SK-N-SH (cell line): Measurements from ENCODE around the gene GRB10. TPM values are rescaled to one million over a fixed set of nuclear protein-coding genes. Genes with fewer than 3 reads are reported as not detected.
A peak's percentile ranks its signal among the peaks of the same experiment; 100 is the strongest.

Experiments
- CTCF ChIA-PET: fragments of 300-600, 350-600 bp; formaldehyde crosslinking; extraction: SDS; loops from one replicate; lab custom pipeline; 2021; lab: Yijun Ruan, JAX
- POLR2A ChIA-PET: fragments of 350-600 bp; sonication (Branson Sonifier 250); formaldehyde crosslinking; extraction: SDS; loops from one replicate; lab custom pipeline; 2020; ENCODE audit warnings: antibody characterized with exemption, inconsistent platforms; lab: Yijun Ruan, JAX
- DNase-seq: peaks from one replicate; pipeline ENCODE4 v3.0.0; 2012
- H2AFZ ChIP-seq: fragments of 200-600 bp; sonication (generic); 2 replicates; pipeline ENCODE4 v1.8.1; 2016; ENCODE audit warnings: antibody characterized with exemption, mild to moderate bottlenecking, low read depth
- H3F3A ChIP-seq: fragments of 200-600 bp; sonication (generic); replicated peaks from 2 replicates; pipeline ENCODE3; 2016; ENCODE audit warnings: antibody characterized with exemption, mild to moderate bottlenecking; ENCODE audit not compliant: insufficient read depth
- H3K27ac ChIP-seq, 2 experiments: fragments of 200-500 bp in 1 of 2; fragments of 200-600 bp in 1 of 2; sonication (Bioruptor generic) in 1 of 2; sonication (generic), shearing (Covaris generic) in 1 of 2; 2 replicates each; pipeline versions ENCODE4 v1.5.1 to v1.6.1; 2014 to 2016; ENCODE audit warnings: low read depth in 2 of 2, inconsistent platforms in 1 of 2, low read length in 1 of 2, mild to moderate bottlenecking in 1 of 2, mixed read lengths in 1 of 2
- H3K27me3 ChIP-seq: fragments of 200-600 bp; sonication (generic), shearing (Covaris generic); 2 replicates; pipeline ENCODE4 v1.6.1; 2016; ENCODE audit warnings: mixed run types; ENCODE audit not compliant: insufficient read depth
- H3K36me3 ChIP-seq, 2 experiments: fragments of 200-500 bp in 1 of 2; fragments of 200-600 bp in 1 of 2; sonication (Bioruptor generic) in 1 of 2; sonication (generic) in 1 of 2; replicated peaks in 1 of 2; 2 replicates each; pipeline versions ENCODE3 to v1.5.1; 2014 to 2016; ENCODE audit warnings: low read length in 1 of 2, mild to moderate bottlenecking in 1 of 2; ENCODE audit not compliant: insufficient read depth in 2 of 2, control insufficient read depth in 1 of 2
- H3K4me1 ChIP-seq, 2 experiments: fragments of 200-500 bp in 1 of 2; fragments of 200-600 bp in 1 of 2; sonication (Bioruptor generic) in 1 of 2; sonication (generic), shearing (Covaris generic) in 1 of 2; 2 replicates each; pipeline versions ENCODE4 v1.5.1 to v1.6.1; 2014 to 2016; ENCODE audit warnings: low read depth in 1 of 2, low read length in 1 of 2, mixed run types in 1 of 2; ENCODE audit not compliant: insufficient read depth in 2 of 2, control insufficient read depth in 1 of 2
- H3K4me2 ChIP-seq: fragments of 200-600 bp; sonication (generic), shearing (Covaris generic); 2 replicates; pipeline ENCODE4 v1.6.1; 2017; ENCODE audit warnings: mixed run types
- H3K4me3 ChIP-seq, 2 experiments: fragments of 200-500 bp in 1 of 2; fragments of 200-600 bp in 1 of 2; sonication (Bioruptor generic) in 1 of 2; sonication (generic), shearing (Covaris generic) in 1 of 2; 2 replicates each; pipeline versions ENCODE4 v1.5.1 to v1.8.1; 2014 to 2016; ENCODE audit warnings: low read depth in 2 of 2, inconsistent platforms in 1 of 2, low read length in 1 of 2, mild to moderate bottlenecking in 1 of 2, mixed read lengths in 1 of 2, moderate library complexity in 1 of 2
- H3K79me2 ChIP-seq: fragments of 200-600 bp; sonication (generic); 2 replicates; pipeline ENCODE4 v1.8.1; 2017; ENCODE audit warnings: mild to moderate bottlenecking; ENCODE audit not compliant: insufficient read depth
- H3K9ac ChIP-seq: fragments of 200-600 bp; sonication (generic); 2 replicates; pipeline ENCODE4 v1.6.1; 2017; ENCODE audit warnings: mixed run types
- H3K9me2 ChIP-seq: fragments of 200-600 bp; sonication (generic); 2 replicates; pipeline ENCODE4 v1.6.1; 2017; ENCODE audit warnings: mixed run types
- H3K9me3 ChIP-seq: fragments of 200-600 bp; sonication (generic); 2 replicates; pipeline ENCODE4 v1.6.1; 2017; ENCODE audit warnings: mixed run types, mild to moderate bottlenecking, moderate library complexity
- H4K20me1 ChIP-seq: fragments of 200-600 bp; sonication (generic); 2 replicates; pipeline ENCODE4 v1.6.1; 2017; ENCODE audit warnings: mild to moderate bottlenecking, mixed run types; ENCODE audit not compliant: insufficient read depth
- JUND ChIP-seq: IDR thresholded peaks from 2 replicates; pipeline ENCODE4 v1.4.0; 2012
- NFIC ChIP-seq: IDR thresholded peaks from 2 replicates; pipeline ENCODE4 v1.4.0; 2012; ENCODE audit warnings: borderline replicate concordance
- NRF1 ChIP-seq: IDR thresholded peaks from 2 replicates; pipeline ENCODE4 v1.6.1; 2012; ENCODE audit warnings: low read depth, mild to moderate bottlenecking, low read length
- POLR2AphosphoS5 ChIP-seq: IDR thresholded peaks from 2 replicates; pipeline ENCODE4 v1.6.1; 2012; ENCODE audit warnings: low read depth, low read length
- RCOR1 ChIP-seq: fragments of 150-350 bp; IDR thresholded peaks from 2 replicates; pipeline ENCODE4 v1.6.1; 2017; ENCODE audit warnings: antibody characterized with exemption, low read length
- RXRA ChIP-seq: IDR thresholded peaks from 2 replicates; pipeline ENCODE4 v1.4.0; 2012; ENCODE audit warnings: low read depth, mild to moderate bottlenecking, borderline replicate concordance
- TAF1 ChIP-seq: IDR thresholded peaks from 2 replicates; pipeline ENCODE4 v1.6.1; 2012; ENCODE audit warnings: low read depth, mild to moderate bottlenecking, low read length, moderate library complexity, borderline replicate concordance
- TCF12 ChIP-seq: IDR thresholded peaks from 2 replicates; pipeline ENCODE4 v1.4.0; 2012
- TEAD4 ChIP-seq: IDR thresholded peaks from 2 replicates; pipeline ENCODE4 v1.4.0; 2012; ENCODE audit warnings: mild to moderate bottlenecking, borderline replicate concordance; ENCODE audit not compliant: insufficient read depth
- YY1 ChIP-seq: IDR thresholded peaks from 2 replicates; pipeline ENCODE4 v1.4.0; 2012; ENCODE audit warnings: low read depth, mild to moderate bottlenecking
- WGBS: methylation state at CpG from one replicate; pipeline ENCODE4 v1.1.6; 2017; ENCODE audit warnings: low lambda C conversion rate; 5-methylcytosine and 5-hydroxymethylcytosine counted together
- polyA plus RNA-seq, 3 experiments: library from polyadenylated mRNA; depleted of rRNA; stranded (reverse); fragments of >200 nt; gene quantifications; 2 replicates each; pipeline ENCODE4 v1.2.3, GENCODE V29; 2012
- TF ChIP-seq, protein P1 (sequence below): IDR thresholded peaks from 2 replicates; pipeline ENCODE4; 2012
- TF ChIP-seq, protein P2 (sequence below): fragments of 150-350 bp; IDR thresholded peaks from 2 replicates; pipeline ENCODE4 v1.6.1; 2016; ENCODE audit warnings: mild to moderate bottlenecking, low read depth, low read length
- TF ChIP-seq, protein P3 (sequence below): IDR thresholded peaks from 2 replicates; pipeline ENCODE4 v1.4.0; 2012; ENCODE audit warnings: low read depth, borderline replicate concordance
- TF ChIP-seq, protein P4 (sequence below): IDR thresholded peaks from 2 replicates; pipeline ENCODE4 v1.4.0; 2012; ENCODE audit warnings: low read depth, borderline replicate concordance

Gene GRB10
- polyA plus RNA-seq, 1 of the 3 experiments (the other 2 are of a cell fraction), result 5.1 TPM

DNA sequence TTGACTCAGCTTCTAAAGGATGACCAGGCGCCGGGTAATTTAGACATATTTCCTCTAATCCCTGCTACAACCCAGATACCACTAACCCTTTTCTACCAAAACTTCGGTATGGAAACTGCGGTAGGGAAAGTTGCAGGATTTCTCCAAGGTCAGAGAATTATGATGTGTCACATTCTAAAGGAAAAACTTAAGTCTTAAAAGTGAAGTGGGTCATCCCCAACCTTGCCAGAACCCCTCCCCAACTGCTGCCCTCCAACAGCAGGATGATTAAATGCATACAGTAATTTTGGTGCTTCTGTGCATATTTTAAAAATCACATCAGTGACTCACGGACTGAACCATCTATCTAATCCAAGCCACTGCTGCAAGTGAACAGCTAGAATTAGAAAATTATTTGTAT, 52.7 kb downstream of the GRB10 start:
- peak overlapping the region in 1 of 2 experiments; percentile 61; a peak in 3 of 4 replicates for H3K27ac ChIP-seq
- no peak for DNase-seq
- peaks cover 23% of the 10 kb centered on the region for H3F3A ChIP-seq
- no peaks in the 10 kb centered on the region for H3K9me3 ChIP-seq
- H3K4me3 ChIP-seq, result 0 out of 4 replicates have a peak overlapping the region, but pooled peaks of 1 of the 2 experiments have one; percentile 13
- CTCF ChIA-PET, result interaction anchor here (1.2 to 2.3 kb wide), 2 partner anchors 29 to 50 kb away, joined by 4 to 6 read pairs; no protein-coding TSS in a partner anchor
- TF ChIP-seq TAF1, result 0 out of 2 replicates have a peak, but pooled peaks have one; percentile 26
- TF ChIP-seq, protein P1, sequence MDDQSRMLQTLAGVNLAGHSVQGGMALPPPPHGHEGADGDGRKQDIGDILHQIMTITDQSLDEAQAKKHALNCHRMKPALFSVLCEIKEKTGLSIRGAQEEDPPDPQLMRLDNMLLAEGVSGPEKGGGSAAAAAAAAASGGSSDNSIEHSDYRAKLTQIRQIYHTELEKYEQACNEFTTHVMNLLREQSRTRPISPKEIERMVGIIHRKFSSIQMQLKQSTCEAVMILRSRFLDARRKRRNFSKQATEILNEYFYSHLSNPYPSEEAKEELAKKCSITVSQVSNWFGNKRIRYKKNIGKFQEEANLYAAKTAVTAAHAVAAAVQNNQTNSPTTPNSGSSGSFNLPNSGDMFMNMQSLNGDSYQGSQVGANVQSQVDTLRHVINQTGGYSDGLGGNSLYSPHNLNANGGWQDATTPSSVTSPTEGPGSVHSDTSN, result peak; percentile 26; the same call in 1 of the 2 replicates
- TF ChIP-seq TEAD4, result no peak
- H3K9me2 ChIP-seq, result no peaks in the 10 kb centered on the region
- H3K4me1 ChIP-seq, result peaks cover 0 to 34% of the 10 kb centered on the region in 2 experiments; a peak in 2 of 4 replicates
- H3K27me3 ChIP-seq, result no peaks in the 10 kb centered on the region
- WGBS, result 37% methylated on average over 5 of the region's 5 CpGs
- H3K4me2 ChIP-seq, result peak overlapping the region; percentile 67
- no peak overlapping the region for H3K9ac ChIP-seq
- POLR2A ChIA-PET, result no interaction called here
- H2AFZ ChIP-seq, result no peak overlapping the region
- H4K20me1 ChIP-seq, result peaks cover 86% of the 10 kb centered on the region
- peaks cover 92% of the 10 kb centered on the region for H3K79me2 ChIP-seq
- H3K36me3 ChIP-seq, result peaks cover 0 to 3% of the 10 kb centered on the region in 2 experiments

DNA sequence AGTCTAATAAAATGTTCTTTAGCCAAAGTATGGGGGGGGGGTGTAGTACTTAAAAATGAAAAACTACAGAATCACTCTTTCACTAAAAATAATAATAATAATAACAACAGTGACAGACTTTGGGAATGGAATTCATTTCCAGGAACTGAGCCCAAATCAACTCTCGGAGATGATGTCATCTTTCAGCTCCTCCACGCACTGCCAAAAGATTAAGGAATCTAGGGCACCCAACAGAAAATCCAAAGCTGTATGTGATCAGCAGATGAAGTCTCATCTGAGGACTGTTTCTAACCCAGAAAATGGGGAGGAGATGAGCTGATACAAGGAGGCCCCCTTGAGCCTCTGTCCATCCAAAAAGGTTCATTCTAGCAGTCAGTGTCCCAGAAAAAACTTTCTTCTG, 54.5 kb downstream of the GRB10 start:
- Histone ChIP-seq H3K9me3 (no peaks in the 10 kb centered on the region), H2AFZ (no peak overlapping the region), H4K20me1 (peaks cover 86% of the 10 kb centered on the region), H3F3A (peaks cover 23% of the 10 kb centered on the region), H3K27me3 (no peaks in the 10 kb centered on the region), H3K36me3 (peaks cover 0 to 5% of the 10 kb centered on the region in 2 experiments), H3K4me1 (peaks cover 0 to 34% of the 10 kb centered on the region in 2 experiments; a peak in 2 of 4 replicates), H3K9ac (no peak overlapping the region), H3K9me2 (no peaks in the 10 kb centered on the region), H3K4me3 (no peak overlapping the region), H3K27ac (peak overlapping the region in 1 of 2 experiments; percentile 43; a peak in 1 of 4 replicates), H3K79me2 (peaks cover 93% of the 10 kb centered on the region), H3K4me2 (0 out of 2 replicates have a peak overlapping the region, but pooled peaks have one; percentile 5)
- DNase-seq, result no peak
- TF ChIP-seq NFIC, result peak; percentile 38; the same call in 1 of the 2 replicates
- no peak for TF ChIP-seq YY1
- CTCF ChIA-PET, result interaction anchor here (0.7 to 2.3 kb wide), 3 partner anchors 49 to 433 kb away, joined by 3 to 6 read pairs (median 4); no protein-coding TSS in a partner anchor
- POLR2A ChIA-PET, result no interaction called here
- WGBS, result 17% methylated on average over 2 of the region's 2 CpGs

DNA sequence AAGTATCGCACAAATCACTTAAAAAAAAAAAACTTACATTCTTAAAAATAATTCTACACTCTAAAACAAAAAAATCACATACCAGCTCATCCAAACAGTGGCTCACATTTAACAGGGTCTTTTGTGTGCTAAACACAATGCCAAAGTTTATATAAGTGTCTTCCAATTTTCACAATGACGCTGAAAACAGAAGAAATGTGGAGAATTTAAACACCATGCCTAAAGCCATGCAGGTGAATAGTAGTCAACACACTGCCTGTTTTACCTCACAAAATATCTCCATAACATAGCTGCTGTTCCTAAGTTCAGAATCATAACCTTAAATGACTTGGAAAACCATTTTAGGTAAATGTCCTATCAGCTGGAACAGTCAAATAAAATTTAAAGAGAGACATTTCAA, 55.0 kb downstream of the GRB10 start:
- H3K27me3 ChIP-seq, result no peaks in the 10 kb centered on the region
- H3K4me2 ChIP-seq, result no peak overlapping the region
- peaks cover 84% of the 10 kb centered on the region for H4K20me1 ChIP-seq
- no peaks in the 10 kb centered on the region for H3K9me2 ChIP-seq
- no peak overlapping the region for H3K4me3 ChIP-seq
- H3F3A ChIP-seq, result peaks cover 23% of the 10 kb centered on the region
- no peak for DNase-seq
- ChIA-PET CTCF (interaction anchor here (0.7 to 1.0 kb wide), 2 partner anchors 132 to 433 kb away, joined by 3 to 4 read pairs; no protein-coding TSS in a partner anchor), POLR2A (no interaction called here)
- H3K79me2 ChIP-seq, result peaks cover 93% of the 10 kb centered on the region
- peak overlapping the region in 1 of 2 experiments; percentile 43; a peak in 1 of 4 replicates for H3K27ac ChIP-seq
- 21% methylated on average over 2 of the region's 2 CpGs for WGBS
- H2AFZ ChIP-seq, result no peak overlapping the region
- H3K9me3 ChIP-seq, result no peaks in the 10 kb centered on the region
- H3K4me1 ChIP-seq, result peaks cover 0 to 34% of the 10 kb centered on the region in 2 experiments; a peak in 2 of 4 replicates
- no peak overlapping the region for H3K9ac ChIP-seq
- peaks cover 0 to 7% of the 10 kb centered on the region in 2 experiments for H3K36me3 ChIP-seq
- TF ChIP-seq, protein P2, sequence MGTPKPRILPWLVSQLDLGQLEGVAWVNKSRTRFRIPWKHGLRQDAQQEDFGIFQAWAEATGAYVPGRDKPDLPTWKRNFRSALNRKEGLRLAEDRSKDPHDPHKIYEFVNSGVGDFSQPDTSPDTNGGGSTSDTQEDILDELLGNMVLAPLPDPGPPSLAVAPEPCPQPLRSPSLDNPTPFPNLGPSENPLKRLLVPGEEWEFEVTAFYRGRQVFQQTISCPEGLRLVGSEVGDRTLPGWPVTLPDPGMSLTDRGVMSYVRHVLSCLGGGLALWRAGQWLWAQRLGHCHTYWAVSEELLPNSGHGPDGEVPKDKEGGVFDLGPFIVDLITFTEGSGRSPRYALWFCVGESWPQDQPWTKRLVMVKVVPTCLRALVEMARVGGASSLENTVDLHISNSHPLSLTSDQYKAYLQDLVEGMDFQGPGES, result no peak
- TF ChIP-seq, protein P3, sequence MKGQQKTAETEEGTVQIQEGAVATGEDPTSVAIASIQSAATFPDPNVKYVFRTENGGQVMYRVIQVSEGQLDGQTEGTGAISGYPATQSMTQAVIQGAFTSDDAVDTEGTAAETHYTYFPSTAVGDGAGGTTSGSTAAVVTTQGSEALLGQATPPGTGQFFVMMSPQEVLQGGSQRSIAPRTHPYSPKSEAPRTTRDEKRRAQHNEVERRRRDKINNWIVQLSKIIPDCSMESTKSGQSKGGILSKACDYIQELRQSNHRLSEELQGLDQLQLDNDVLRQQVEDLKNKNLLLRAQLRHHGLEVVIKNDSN, result no peak
- TF ChIP-seq JUND, result no peak
- TF ChIP-seq, protein P1, result no peak
- TF ChIP-seq, protein P4, sequence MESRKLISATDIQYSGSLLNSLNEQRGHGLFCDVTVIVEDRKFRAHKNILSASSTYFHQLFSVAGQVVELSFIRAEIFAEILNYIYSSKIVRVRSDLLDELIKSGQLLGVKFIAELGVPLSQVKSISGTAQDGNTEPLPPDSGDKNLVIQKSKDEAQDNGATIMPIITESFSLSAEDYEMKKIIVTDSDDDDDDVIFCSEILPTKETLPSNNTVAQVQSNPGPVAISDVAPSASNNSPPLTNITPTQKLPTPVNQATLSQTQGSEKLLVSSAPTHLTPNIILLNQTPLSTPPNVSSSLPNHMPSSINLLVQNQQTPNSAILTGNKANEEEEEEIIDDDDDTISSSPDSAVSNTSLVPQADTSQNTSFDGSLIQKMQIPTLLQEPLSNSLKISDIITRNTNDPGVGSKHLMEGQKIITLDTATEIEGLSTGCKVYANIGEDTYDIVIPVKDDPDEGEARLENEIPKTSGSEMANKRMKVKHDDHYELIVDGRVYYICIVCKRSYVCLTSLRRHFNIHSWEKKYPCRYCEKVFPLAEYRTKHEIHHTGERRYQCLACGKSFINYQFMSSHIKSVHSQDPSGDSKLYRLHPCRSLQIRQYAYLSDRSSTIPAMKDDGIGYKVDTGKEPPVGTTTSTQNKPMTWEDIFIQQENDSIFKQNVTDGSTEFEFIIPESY, result no peak
- no peak for TF ChIP-seq NRF1
- TF ChIP-seq RCOR1, result no peak
- TF ChIP-seq RXRA, result no peak
- no peak for TF ChIP-seq POLR2AphosphoS5
- TF ChIP-seq TEAD4, result no peak
- TF ChIP-seq TCF12, result no peak
